ENCODE measurements around the gene MTSS2.

DNA sequence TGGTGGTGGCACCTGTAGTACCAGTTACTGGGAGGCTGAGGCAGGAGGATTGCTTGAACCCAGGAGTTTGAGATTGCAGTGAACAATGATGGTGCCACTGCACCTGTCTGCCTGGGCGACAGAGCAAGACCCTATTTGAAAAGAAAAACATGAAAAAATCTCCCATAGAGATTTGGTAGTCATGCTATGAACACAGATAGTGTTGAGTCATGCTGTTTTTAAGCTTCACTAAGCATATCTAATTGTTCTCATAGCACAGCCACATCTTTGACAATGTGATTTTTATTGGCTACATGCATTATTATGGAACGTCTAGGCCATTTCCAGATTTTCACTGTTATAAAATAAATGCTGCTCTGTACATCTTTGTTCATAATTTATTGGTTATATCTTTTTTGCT, 33.5 kb downstream of the MTSS2 start:
- TF ChIP-seq, protein P1, sequence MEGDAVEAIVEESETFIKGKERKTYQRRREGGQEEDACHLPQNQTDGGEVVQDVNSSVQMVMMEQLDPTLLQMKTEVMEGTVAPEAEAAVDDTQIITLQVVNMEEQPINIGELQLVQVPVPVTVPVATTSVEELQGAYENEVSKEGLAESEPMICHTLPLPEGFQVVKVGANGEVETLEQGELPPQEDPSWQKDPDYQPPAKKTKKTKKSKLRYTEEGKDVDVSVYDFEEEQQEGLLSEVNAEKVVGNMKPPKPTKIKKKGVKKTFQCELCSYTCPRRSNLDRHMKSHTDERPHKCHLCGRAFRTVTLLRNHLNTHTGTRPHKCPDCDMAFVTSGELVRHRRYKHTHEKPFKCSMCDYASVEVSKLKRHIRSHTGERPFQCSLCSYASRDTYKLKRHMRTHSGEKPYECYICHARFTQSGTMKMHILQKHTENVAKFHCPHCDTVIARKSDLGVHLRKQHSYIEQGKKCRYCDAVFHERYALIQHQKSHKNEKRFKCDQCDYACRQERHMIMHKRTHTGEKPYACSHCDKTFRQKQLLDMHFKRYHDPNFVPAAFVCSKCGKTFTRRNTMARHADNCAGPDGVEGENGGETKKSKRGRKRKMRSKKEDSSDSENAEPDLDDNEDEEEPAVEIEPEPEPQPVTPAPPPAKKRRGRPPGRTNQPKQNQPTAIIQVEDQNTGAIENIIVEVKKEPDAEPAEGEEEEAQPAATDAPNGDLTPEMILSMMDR (conservative IDR thresholded peaks at IDR 0.05; ENCODE audit: low read depth, low read length), result no peak
- no peak for TF ChIP-seq POLR2A (IDR thresholded peaks at IDR 0.05; ENCODE audit: low read depth, low read length)

Data from IMR-90 (cell line).